ENCODE data around the gene CIROP.

Gene CIROP

GRCh38 chr14:23055621-23056144 is 49.1 kb downstream of the CIROP start:
- peak overlapping the region; percentile 98 for H3K4me2 ChIP-seq (ENCODE audit: low read length)
- H2AFZ ChIP-seq (ENCODE audit: low read depth, low read length): no peak overlapping the region

GRCh38 chr14:23055147-23055550 is 49.6 kb downstream of the CIROP start:
- no peak overlapping the region for H3K27ac ChIP-seq (ENCODE audit: low read length)
- H3K4me1 ChIP-seq (ENCODE audit: low read length): peaks cover 20% of the 10 kb centered on the region
- no peak overlapping the region for H3K9ac ChIP-seq (ENCODE audit: low read length)
- H3K9me3 ChIP-seq (ENCODE audit: insufficient read depth, low read length): no peaks in the 10 kb centered on the region
- H4K20me1 ChIP-seq (ENCODE audit: insufficient read depth, low read length): peaks cover 5% of the 10 kb centered on the region
- H2AFZ ChIP-seq (ENCODE audit: low read depth, low read length): no peak overlapping the region
- no peak for TF ChIP-seq EZH2phosphoT487 (IDR thresholded peaks at IDR 0.05; ENCODE audit: low read depth)
- no peak for TF ChIP-seq CTCF (IDR thresholded peaks at IDR 0.05; ENCODE audit: low read depth, low read length)
- no peaks in the 10 kb centered on the region for H3K79me2 ChIP-seq (ENCODE audit: low read length)
- peaks cover 8% of the 10 kb centered on the region for H3K36me3 ChIP-seq (replicated peaks; ENCODE audit: low read depth, low read length)
- H3K4me3 ChIP-seq (ENCODE audit: low read length): no peak overlapping the region
- H3K27me3 ChIP-seq (ENCODE audit: low read depth, low read length): peaks cover 7% of the 10 kb centered on the region; the same call in 1 of the 2 replicates
- H3K4me2 ChIP-seq (ENCODE audit: low read length): no peak overlapping the region

More at GRCh38 chr14:23055621-23056144, 49.1 kb downstream of the CIROP start:
- Histone ChIP-seq H3K79me2 (ENCODE audit: low read length) (no peaks in the 10 kb centered on the region), H3K4me1 (ENCODE audit: low read length) (peaks cover 20% of the 10 kb centered on the region), H3K9me3 (ENCODE audit: insufficient read depth, low read length) (no peaks in the 10 kb centered on the region), H4K20me1 (ENCODE audit: insufficient read depth, low read length) (peaks cover 5% of the 10 kb centered on the region), H3K27me3 (ENCODE audit: low read depth, low read length) (peaks cover 7% of the 10 kb centered on the region; the same call in 1 of the 2 replicates), H3K4me3 (ENCODE audit: low read length) (no peak overlapping the region), H3K9ac (ENCODE audit: low read length) (no peak overlapping the region), H3K36me3 (replicated peaks; ENCODE audit: low read depth, low read length) (peaks cover 10% of the 10 kb centered on the region), H3K27ac (ENCODE audit: low read length) (no peak overlapping the region)
- TF ChIP-seq EZH2phosphoT487 (IDR thresholded peaks at IDR 0.05; ENCODE audit: low read depth) (no peak), CTCF (IDR thresholded peaks at IDR 0.05; ENCODE audit: low read depth, low read length) (no peak)

- Histone ChIP-seq H3K4me1 (ENCODE audit: low read length) (peaks cover 20% of the 10 kb centered on the region), H3K36me3 (replicated peaks; ENCODE audit: low read depth, low read length) (peaks cover 6% of the 10 kb centered on the region), H3K79me2 (ENCODE audit: low read length) (no peaks in the 10 kb centered on the region), H2AFZ (ENCODE audit: low read depth, low read length) (no peak overlapping the region), H3K9ac (ENCODE audit: low read length) (no peak overlapping the region), H3K4me3 (ENCODE audit: low read length) (no peak overlapping the region), H3K27ac (ENCODE audit: low read length) (no peak overlapping the region), H3K9me3 (ENCODE audit: insufficient read depth, low read length) (no peaks in the 10 kb centered on the region), H3K4me2 (ENCODE audit: low read length) (no peak overlapping the region), H4K20me1 (ENCODE audit: insufficient read depth, low read length) (peaks cover 5% of the 10 kb centered on the region), H3K27me3 (ENCODE audit: low read depth, low read length) (peaks cover 7% of the 10 kb centered on the region; the same call in 1 of the 2 replicates)
- TF ChIP-seq CTCF (IDR thresholded peaks at IDR 0.05; ENCODE audit: low read depth, low read length): peak; percentile 44; the same call in 1 of the 2 replicates
- TF ChIP-seq EZH2phosphoT487 (IDR thresholded peaks at IDR 0.05; ENCODE audit: low read depth): no peak
These were observed 50.6 kb downstream of the CIROP start for GRCh38 chr14:23054000-23054811.

- Histone ChIP-seq H2AFZ (ENCODE audit: low read depth, low read length) (no peak overlapping the region), H4K20me1 (ENCODE audit: insufficient read depth, low read length) (peaks cover 5% of the 10 kb centered on the region; the same call in 1 of the 2 replicates), H3K9me3 (ENCODE audit: insufficient read depth, low read length) (no peaks in the 10 kb centered on the region), H3K27me3 (ENCODE audit: low read depth, low read length) (peaks cover 7% of the 10 kb centered on the region; the same call in 1 of the 2 replicates), H3K9ac (ENCODE audit: low read length) (no peak overlapping the region), H3K4me3 (ENCODE audit: low read length) (no peak overlapping the region), H3K79me2 (ENCODE audit: low read length) (no peaks in the 10 kb centered on the region), H3K4me2 (ENCODE audit: low read length) (no peak overlapping the region), H3K27ac (ENCODE audit: low read length) (no peak overlapping the region), H3K4me1 (ENCODE audit: low read length) (peaks cover 20% of the 10 kb centered on the region), H3K36me3 (replicated peaks; ENCODE audit: low read depth, low read length) (no peaks in the 10 kb centered on the region)
- TF ChIP-seq EZH2phosphoT487 (IDR thresholded peaks at IDR 0.05; ENCODE audit: low read depth): no peak
- no peak for TF ChIP-seq CTCF (IDR thresholded peaks at IDR 0.05; ENCODE audit: low read depth, low read length)
These were observed 51.4 kb downstream of the CIROP start for GRCh38 chr14:23053426-23053825.

Data from OCI-LY3 (cell line).